ENCODE measurements around the gene TFDP1.

DNA sequence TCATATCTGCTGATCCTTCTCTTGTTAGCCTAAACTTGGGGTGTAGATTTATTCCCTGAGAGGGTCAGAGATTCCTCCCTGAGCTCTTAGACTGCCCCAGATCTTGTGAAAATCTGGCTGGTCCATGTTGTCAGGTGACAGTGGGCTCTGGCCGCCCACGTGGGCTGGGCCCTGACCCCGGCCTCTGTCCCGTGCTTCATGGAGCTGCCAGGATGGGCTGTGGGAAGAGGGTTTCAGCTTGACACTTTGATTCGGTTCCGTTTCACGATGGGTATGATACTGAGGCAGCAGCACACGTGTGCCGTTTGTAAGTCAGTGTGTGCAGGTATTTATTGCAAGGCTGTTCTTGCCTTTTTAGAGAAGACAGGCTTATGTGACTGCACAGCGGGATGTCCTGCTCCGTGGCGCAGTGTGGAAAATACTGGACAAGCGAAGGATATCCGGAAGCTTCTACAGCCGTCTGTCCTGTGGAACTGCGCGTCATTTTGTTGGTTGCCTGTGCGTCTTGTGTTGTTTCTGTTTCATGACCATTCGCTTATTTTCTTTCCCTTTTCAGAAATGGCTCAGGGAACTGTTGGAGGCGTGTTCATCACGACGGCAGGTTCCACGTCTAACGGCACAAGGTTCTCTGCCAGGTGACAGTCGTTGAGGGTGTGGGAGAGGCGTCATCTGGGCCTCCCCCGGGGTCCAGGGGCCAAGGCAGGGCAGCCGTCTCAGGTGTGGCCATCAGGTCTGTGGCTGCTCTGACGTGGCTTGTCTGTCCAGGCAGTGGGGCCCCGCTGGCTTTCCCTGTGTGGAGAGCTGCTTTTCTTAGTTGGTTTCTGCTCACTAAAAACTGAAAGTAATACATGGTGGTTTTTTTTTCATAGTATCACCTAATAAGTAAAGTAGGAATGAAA is 53.0 kb downstream of the TFDP1 start:
- TF ChIP-seq, protein P1, sequence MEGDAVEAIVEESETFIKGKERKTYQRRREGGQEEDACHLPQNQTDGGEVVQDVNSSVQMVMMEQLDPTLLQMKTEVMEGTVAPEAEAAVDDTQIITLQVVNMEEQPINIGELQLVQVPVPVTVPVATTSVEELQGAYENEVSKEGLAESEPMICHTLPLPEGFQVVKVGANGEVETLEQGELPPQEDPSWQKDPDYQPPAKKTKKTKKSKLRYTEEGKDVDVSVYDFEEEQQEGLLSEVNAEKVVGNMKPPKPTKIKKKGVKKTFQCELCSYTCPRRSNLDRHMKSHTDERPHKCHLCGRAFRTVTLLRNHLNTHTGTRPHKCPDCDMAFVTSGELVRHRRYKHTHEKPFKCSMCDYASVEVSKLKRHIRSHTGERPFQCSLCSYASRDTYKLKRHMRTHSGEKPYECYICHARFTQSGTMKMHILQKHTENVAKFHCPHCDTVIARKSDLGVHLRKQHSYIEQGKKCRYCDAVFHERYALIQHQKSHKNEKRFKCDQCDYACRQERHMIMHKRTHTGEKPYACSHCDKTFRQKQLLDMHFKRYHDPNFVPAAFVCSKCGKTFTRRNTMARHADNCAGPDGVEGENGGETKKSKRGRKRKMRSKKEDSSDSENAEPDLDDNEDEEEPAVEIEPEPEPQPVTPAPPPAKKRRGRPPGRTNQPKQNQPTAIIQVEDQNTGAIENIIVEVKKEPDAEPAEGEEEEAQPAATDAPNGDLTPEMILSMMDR (IDR thresholded peaks at IDR 0.05): no peak
- TF ChIP-seq POLR2AphosphoS5 (IDR thresholded peaks at IDR 0.05; ENCODE audit: insufficient read depth in 1 of 2, low read depth in 1 of 2): no peak

All from vagina (tissue), 2 donors.